Skin epidermis (tissue), 12 donors: ENCODE data around the gene DDAH2.
A peak's percentile ranks its signal among the peaks of the same experiment; 100 is the strongest.

Experiments used
- H3K27ac ChIP-seq, 21 experiments: fragments of 200-600 bp; sonication (generic) in 11 of 21; one replicate each; pipeline ENCODE4 v1.5.0; 2020; ENCODE audit warnings: mild to moderate bottlenecking in 3 of 21, inconsistent platforms in 2 of 21, moderate library complexity in 2 of 21
- H3K4me3 ChIP-seq, 7 experiments: fragments of 200-600 bp; sonication (generic) in 2 of 7; one replicate each; pipeline ENCODE4 v1.5.0; 2020; ENCODE audit warnings: inconsistent platforms in 2 of 7, mild to moderate bottlenecking in 2 of 7, moderate library complexity in 1 of 7

The DDAH2 gene, protein sequence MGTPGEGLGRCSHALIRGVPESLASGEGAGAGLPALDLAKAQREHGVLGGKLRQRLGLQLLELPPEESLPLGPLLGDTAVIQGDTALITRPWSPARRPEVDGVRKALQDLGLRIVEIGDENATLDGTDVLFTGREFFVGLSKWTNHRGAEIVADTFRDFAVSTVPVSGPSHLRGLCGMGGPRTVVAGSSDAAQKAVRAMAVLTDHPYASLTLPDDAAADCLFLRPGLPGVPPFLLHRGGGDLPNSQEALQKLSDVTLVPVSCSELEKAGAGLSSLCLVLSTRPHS

DNA sequence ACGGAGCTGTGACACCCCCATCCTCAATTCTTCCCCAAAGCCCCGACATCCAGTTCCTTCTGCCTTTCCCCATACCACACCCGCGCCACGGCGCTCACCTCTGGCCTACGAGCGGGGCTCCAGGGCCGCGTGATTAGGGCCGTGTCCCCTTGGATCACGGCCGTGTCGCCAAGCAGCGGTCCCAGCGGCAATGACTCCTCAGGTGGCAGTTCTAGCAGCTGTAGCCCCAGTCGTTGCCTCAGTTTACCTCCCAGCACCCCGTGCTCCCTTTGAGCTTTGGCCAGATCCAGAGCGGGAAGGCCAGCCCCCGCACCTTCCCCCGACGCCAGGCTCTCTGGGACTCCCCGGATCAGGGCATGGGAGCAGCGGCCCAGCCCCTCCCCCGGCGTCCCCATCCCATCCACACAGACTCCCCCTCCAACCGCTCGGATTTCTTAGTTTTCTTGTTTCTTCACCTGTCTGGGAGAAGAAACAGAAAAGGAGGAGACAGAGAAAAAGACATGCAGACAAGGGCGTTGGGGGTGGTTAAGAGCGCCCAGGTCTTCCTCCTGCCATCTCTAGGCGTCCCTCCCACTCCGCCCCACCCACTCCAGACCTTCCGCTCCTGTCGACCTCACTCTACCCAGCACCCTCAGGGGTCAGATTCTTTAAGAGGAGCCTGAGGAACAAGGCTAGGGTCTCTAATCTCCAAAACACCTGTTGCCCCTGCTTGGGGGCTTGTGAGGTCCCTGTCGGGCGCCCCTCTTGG lies at the start of gene DDAH2:
Gene DDAH2, minus strand, starts transcription at position 533 of the 748 bp plus-strand sequence. Its CDS starts 138 bp downstream, at position 395.
- Histone ChIP-seq H3K27ac (peak within 1 kb of the TSS; percentile 56 to 95 (median 89)), H3K4me3 (peak within 1 kb of the TSS; percentile 52 to 82 (median 77))

DNA sequence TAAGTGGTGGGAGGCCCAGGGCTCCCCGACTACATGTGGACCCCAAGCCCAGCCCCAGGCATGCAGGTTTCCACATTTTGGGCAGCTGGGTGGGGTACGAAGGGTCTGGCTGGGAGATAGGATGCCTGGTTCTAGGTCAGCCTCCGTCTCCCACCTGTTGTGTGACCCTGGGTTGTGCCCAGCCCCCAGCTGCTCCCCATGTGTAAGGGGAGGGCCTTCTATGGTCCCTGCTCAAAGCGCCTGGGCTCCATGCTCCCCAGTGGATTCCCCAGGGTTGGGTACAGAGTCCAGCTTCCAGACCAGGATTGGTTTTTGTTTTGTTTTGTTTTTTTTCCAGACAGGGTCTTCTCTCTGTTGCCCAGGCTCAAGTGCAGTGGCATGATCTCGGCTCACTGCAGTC lies 49.1 kb upstream of the DDAH2 start:
- peak overlapping the region in 5 of 21 experiments; percentile 6 to 70 (median 64) for H3K27ac ChIP-seq

DNA sequence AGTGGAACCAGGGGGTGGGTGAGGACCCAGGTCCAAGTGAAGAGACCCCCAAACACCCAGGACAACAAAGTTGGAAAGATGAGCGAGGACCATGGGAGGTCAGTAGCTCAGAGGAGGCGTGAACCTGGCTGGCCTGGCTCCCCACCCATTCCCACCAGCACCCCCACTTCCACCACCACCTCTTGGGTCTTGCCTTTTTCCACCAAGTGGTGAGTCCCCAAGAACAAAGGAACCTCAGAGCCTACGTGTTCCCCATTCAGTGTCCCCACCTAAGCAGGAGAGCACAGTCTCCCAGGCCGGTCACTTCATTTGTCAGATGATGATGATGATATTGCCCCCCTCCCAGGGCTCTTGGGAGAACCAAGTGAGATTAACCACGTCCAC lies 48.6 kb upstream of the DDAH2 start:
- Histone ChIP-seq H3K27ac (peak overlapping the region in 16 of 21 experiments; percentile 6 to 82 (median 66)), H3K4me3 (no peak overlapping the region)

More for the DNA sequence above, 49.1 kb upstream of the DDAH2 start:
- no peak overlapping the region for H3K4me3 ChIP-seq

DNA sequence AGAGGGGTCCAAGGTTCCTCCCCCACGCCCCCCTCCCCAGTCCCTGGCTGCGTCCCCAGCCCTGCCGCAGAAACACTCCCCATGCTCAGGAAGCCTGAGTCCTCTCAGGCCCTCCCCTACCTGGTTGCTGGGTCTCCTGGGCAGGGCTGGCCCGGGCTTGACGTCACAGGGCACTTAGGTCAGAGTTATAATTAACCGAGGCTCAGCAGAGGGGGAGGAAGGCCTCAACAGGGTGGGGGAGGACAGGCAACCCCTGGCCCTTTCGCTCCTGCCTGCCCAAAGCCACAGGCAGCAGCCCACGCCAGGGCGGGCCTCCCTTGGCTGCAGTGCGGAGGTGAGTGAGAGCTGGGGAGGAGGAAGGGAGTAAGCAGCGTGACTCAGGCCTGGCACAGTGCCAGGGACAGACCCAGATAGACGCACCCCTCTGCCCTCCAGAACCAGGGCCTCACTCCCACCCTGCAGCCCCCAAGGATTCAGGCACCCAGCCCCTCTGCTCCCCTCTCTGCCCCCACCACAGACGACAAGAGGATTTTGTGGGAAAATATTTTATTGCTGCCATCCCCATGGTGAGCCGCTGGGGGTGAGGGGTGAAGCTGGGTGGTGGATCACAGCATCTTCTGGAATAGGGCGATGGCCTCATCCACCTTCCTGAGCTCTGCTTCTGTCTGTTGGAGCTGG lies 48.0 kb upstream of the DDAH2 start, which contains the start of gene VWA7:
Gene VWA7, minus strand, starts transcription at position 340 of the 678 bp plus-strand sequence. CDS start 549 bp downstream, outside the sequence.
- Histone ChIP-seq H3K4me3 (peak within 1 kb of the TSS in 2 of 7 experiments; percentile 15 to 19), H3K27ac (peak within 1 kb of the TSS in 20 of 21 experiments; percentile 0 to 82 (median 56))

DNA sequence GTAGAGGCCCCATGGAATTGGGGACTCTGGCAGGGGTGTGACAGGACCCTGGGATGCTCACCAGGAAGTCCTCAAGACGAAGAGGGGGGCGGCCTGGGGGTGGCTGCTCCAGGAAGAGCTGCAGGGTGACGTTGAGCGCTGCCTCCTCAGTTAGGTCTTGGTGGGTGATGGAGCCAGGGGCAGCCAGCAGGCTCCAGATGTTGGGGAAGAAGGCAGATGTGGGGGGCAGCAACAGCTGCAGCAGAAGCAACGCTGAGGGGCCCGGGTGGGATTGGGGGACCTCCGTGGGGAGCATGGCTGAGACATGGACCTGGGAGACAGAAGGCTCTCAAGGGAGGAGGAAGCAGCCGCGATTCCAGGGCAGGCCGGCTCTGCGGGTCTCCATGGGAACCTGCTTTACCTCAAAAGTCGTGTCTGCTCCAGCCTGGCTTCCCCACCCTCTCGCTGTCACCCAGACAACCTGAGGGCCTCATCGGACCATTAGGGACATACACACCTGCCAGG lies 47.4 kb upstream of the DDAH2 start:
- Histone ChIP-seq H3K4me3 (peak overlapping the region in 2 of 7 experiments; percentile 15 to 19), H3K27ac (peak overlapping the region in 19 of 21 experiments; percentile 6 to 82 (median 57))

DNA sequence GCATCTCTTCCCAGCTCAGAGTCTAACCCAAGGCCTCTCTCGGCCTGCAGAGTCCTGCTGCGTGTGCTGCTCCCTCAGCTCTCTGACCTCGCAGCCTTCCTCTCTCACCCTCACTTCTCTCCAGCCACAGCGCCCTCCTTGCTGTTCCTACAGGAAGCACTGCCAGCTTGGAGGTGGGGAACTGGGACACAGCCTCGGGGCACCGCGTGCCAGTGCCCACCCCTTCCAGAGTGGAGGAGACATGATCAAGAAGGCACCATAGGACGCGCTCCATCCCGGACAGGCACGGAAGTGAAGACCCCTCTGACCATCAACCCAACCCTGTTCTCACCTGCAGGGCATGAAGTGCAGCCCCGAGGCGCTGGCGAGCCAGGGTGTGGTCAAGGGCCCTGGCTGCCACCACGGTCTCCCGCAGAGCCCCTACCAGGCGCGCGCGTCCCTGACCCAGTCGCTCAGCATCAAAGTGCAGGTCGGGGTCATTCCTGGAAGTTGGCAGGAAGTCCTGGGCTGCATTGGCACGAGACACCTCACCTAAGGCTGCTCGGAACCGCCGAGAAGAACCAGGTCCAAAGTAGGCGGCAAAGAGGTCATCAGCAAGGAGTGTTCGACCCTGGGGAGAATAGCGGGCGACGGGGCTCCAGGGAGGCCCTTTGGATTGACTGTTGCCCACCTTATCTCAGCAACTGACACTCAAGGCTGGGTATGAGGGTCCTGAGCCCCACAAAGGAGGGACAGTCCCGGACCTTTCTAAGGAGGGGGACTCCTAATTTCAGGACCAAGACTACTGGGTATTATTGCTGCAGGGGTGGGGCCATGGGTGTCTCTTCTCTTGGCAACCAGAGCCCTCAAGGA lies 46.8 kb upstream of the DDAH2 start:
- Histone ChIP-seq H3K27ac (peak overlapping the region in 7 of 21 experiments; percentile 6 to 80 (median 57)), H3K4me3 (no peak overlapping the region)

DNA sequence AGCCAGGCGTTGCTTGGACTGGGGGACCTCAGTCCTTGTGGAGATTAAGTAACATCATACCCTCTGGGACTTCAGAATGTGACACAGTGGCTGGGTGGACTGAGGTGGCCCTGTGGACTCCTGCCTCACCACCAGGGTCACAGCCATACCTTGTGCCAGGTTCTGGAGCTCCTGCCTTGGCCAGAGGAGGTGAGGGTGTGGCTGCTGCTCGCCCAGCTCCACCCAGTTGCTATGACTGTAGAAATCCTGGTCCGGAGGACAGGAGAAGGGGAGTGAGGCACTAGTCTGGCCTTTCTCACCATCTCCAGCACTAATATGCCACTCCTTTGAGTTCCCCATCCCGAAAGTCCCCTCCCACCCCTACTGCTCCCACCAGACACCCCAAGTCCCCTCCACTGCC lies 46.1 kb upstream of the DDAH2 start:
- peak overlapping the region in 3 of 21 experiments; percentile 5 to 14 (median 8) for H3K27ac ChIP-seq
- H3K4me3 ChIP-seq: no peak overlapping the region

DNA sequence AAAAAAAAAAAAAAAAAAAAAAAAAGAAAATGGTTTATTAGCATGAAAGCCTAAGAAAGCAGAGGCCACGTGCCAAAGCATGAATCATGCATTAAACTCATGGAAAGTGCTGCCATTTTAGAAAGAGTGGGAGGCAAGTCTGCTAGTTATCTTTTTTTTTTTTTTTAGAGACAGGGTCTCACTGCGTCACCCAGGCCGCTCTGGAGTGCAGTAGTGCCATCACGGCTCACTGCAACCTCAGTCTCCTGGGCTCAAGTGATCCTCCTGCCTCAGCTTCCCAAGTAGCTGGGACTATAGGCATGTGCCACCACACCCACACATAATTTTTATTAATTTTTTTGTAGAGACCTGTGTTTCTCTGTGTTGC lies 42.9 kb upstream of the DDAH2 start:
- no peak overlapping the region for H3K27ac ChIP-seq
- no peak overlapping the region for H3K4me3 ChIP-seq

DNA sequence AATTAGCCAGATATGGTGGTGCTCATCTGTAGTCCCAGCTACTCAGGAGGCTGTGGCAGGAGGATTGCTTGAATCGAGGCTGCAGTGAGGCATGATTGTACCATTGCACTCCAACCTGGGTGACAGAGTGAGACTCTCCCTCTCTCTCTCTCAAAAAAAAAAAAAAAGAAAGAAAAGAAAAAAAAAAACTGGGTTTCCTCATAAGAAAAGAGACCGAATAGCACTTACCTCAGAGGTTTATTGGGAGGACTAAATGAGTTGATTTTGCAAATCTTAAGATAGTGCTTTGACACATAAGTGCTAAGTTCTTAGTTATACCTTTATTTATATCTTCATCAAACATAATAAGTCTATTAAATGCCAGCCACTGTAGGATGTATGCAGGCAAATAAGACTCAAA lies 41.8 kb upstream of the DDAH2 start:
- no peak overlapping the region for H3K27ac ChIP-seq
- no peak overlapping the region for H3K4me3 ChIP-seq

DNA sequence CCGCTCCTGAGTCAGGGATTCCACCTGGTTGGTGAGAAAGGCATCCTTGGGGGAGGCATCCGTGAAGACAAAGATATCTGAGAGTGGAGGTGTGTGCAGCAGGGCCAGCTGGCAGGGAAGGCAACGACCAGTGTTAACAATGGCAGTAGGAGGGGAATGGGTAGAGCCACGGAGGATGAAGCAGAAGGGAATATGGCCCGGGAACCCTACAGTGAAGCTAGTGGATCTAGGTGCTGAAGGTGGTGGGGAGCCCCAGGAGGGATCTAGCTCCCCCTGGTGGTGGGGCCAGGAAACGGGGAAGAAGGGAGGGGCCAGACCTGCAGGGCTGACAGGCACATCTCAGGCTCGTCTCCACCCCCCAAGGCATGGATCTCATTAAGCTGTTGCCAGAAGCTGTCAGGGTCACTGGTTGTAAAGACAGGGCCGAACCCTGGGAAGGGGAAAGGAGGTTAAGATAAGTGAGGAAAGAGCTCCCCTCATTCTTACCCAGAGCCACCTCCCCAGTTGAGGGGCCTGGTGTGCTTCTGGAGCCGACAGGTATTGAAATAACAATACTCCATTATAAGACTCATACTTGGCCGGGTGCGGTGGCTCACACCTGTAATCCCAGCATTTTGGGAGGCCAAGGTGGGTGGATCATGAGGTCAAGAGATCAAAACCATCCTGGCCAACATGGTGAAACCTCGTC lies 40.7 kb upstream of the DDAH2 start:
- no peak overlapping the region for H3K4me3 ChIP-seq
- H3K27ac ChIP-seq: no peak overlapping the region

DNA sequence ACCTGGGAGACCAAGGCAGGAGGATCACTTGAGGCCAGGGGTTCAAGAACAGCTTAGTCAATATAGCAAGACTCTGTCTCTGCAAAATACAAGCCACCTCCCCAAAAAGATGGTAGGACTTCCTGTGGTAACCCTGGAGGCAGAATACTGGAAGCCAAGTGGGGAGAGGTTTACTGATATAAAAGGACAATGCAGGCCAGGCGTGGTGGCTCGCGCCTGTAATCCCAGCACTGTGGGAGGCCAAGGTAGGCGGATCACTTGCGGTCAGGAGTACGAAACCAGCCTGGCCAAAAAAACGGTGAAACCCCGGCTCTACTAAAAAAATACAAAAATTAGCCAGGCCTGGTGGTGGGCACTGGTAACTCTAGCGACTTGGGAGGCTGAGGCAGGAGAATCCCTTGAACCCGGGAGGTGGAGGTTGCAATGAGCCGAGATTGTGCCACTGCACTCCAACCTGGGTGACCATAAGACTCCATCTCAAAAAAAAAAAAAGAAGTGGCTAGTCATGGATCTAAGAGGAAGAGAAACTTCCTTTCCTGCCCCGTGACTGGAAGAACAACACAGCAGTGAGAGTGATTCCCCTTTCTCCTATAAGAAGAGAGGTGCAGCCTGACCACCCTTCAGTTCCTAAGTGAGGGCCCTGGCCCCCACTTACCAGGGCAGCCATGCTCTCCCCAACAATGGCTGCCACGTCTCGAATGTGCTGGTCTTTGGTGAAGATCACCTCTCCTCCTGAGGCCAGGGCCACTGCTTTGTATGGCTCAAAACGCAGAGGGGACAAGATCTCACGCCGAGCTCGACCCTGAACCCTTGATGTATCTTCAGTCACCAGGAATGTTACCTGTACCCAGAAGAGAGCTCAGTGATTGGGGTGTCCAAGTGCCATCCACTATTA lies 39.5 kb upstream of the DDAH2 start:
- peak overlapping the region in 2 of 21 experiments; percentile 34 to 39 for H3K27ac ChIP-seq
- no peak overlapping the region for H3K4me3 ChIP-seq

DNA sequence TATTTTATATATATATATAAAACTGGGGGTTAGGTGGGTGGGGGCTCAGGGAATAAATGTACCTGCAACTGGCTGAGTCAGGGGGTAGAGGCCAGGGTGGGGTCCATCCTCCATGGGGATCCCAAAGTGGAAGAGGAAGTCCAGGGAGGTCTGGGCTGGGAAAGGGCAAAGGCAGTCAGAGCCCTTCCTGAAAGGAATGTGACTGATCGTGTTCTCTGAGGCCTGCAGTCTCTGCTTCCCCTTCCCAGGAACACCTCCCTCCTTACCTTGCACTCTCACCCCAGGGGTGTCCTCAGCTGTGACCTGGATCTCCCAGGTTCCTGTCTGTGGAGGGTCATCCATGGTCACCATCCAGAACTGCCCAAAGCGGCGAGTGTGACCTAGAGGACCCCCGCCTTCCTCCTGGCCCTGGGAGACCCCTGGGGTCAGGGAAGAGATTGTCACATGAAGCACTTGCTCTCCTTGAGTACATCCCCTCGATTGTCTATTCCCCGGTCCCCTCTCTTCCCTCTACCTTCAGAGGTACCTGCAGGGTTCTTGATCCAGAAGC lies 38.1 kb upstream of the DDAH2 start:
- H3K27ac ChIP-seq: no peak overlapping the region
- no peak overlapping the region for H3K4me3 ChIP-seq

DNA sequence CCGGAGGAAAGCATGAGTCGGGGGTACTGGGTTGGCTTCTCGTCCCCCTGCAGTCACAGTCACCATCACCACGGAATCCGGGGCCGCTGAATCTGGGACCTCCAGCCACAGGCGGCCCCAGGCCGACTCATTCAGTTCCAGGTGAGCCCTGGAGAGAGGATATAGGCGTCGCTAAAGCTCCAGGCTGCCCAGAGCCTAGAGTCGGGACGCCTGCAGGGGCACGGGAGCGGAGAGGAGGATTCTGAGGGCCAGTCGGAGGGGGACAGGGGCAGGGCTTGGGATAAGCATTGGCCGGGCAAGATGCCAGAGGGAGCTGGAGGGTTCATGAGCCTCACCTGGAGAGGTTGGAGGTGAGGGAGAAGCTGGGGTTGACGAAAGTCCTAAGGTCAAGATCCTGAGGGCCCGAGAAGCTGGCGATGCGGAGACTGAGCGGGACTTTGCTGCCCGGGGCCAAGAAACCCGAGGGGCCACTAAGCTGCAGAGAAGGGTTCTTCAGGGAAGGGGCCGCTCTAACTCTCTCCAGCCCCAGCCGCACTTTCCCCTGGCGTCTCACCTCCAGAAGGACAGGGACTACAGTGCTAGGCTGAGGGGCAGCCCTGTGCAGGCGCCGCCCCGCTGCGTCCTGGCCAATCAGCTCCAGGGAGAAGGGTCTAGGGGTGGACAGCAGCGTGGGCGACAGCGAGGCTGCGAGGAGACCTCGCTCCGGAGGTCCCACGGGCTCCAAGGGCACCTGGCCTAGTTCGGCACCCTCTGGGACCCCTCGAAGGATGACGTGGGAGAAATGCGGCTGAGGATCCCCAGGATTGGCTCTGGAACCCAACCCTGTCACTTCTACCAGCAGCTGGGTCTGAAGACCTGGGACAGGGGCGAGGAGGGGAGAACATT lies 37.1 kb upstream of the DDAH2 start:
- Histone ChIP-seq H3K27ac (no peak overlapping the region), H3K4me3 (no peak overlapping the region)

DNA sequence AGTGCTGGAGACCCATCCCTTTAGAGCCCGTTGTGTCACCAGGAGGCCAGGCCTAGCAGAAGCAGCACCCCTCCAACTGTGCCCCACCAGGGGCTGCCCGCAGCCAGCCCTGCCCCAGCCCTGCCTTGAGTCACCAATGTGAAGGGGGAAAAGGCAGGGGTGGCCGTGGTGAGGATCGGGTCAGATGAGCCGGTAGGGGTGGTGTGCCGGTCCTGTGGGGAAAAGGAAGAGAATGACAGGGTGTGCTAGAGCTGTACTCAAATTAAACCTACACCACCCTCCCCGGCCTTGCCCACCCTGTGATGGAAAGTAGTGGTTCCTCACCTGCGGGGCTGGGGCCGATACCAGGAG lies 36.4 kb upstream of the DDAH2 start:
- Histone ChIP-seq H3K27ac (no peak overlapping the region), H3K4me3 (no peak overlapping the region)

DNA sequence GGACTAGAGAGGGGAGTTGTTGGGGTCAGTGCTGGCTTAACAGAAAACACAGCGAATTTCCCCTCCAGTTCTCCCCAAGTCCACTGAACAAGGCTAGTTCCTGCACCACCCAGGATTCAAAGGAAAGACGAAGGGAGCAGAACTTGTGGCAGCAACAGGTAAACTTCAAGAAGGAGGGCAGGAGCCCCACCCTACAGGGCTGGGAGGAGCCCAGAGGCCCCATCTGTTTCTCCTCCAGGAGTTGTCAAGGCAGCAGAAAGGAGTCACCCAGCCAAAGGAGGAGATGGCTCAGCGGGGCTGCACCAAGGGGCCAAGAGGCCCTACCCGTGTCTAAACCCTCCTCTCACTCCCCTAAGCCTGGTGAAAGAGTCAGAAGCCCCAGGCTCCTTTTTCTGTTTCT lies 35.1 kb upstream of the DDAH2 start:
- no peak overlapping the region for H3K4me3 ChIP-seq
- H3K27ac ChIP-seq: peak overlapping the region in 1 of 21 experiments; percentile 40

DNA sequence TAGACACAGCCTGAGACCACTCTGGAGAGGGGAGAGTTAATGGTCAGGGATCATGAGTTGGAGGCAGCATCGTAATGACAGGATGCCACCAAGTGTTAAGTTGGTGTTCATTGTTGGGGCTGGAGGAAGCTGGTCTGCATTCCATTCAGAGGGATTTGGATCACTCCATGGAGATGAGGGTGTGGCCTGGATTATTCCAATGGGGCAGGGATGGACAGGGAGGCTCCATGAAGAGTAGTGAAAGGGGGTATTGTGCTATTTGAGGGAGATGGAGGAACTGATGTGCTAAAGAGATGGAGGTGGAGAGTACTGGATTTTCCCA lies 34.5 kb upstream of the DDAH2 start:
- no peak overlapping the region for H3K4me3 ChIP-seq
- H3K27ac ChIP-seq: peak overlapping the region in 5 of 21 experiments; percentile 17 to 43 (median 29)
